Measurements from ENCODE around the gene MMS22L.

The MMS22L gene

GRCh38 chr6:97154015-97154414, 129.0 kb downstream of the MMS22L start:
- H3K4me3 ChIP-seq (replicated peaks; ENCODE audit: low read depth, low read length) = no peak overlapping the region
- TF ChIP-seq CTCF (IDR thresholded peaks at IDR 0.05; ENCODE audit: low read length, missing control alignments) = no peak
- DNase-seq (ENCODE audit: low read depth) = no peak

- no peak for TF ChIP-seq CTCF (IDR thresholded peaks at IDR 0.05; ENCODE audit: low read length, missing control alignments)
- no peak overlapping the region for H3K4me3 ChIP-seq (replicated peaks; ENCODE audit: low read depth, low read length)
- no peak for DNase-seq (ENCODE audit: low read depth)
These were observed 131.4 kb downstream of the MMS22L start for GRCh38 chr6:97151601-97152000.

DNA sequence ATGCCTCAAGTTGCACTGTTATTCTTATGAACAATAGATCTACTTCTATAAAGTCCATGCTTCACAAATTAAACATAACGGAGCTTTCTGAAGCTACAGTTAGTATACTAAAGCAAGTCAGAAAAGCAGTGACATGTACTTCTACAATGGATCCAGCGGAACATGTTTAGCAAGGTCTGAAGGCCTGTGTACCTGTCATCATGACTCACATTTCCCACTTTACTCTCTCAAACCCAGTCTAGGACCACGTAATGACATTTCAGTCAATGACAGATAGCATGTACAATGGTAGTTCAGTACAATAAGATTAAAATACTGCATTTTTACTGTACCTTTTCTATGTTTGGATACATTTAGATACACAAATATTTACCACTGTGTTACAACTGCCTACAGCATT, 132.1 kb downstream of the MMS22L start:
- TF ChIP-seq CTCF (IDR thresholded peaks at IDR 0.05; ENCODE audit: low read length, missing control alignments) = no peak
- DNase-seq (ENCODE audit: low read depth) = no peak
- H3K4me3 ChIP-seq (replicated peaks; ENCODE audit: low read depth, low read length) = no peak overlapping the region

DNA sequence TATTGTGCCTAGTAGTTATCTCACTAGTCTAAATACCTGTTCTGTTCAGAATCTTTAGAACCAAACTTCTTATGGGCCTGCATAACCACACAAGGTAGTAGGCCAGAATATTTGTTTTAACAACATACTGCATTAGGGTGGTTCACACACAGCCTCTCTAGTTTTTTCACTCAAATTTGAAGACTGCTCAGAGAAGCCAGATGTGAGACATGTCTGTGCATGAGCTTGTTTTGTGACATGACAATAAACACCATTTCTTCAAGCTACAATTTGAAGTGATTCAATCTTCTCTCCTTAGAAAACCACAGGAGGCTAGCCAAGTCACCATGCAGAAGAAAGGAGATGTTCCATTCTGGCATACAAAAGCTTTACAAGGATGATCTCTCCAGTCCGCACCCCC, 135.6 kb downstream of the MMS22L start:
- DNase-seq (ENCODE audit: low read depth) = no peak
- no peak for TF ChIP-seq CTCF (IDR thresholded peaks at IDR 0.05; ENCODE audit: low read length, missing control alignments)
- no peak overlapping the region for H3K4me3 ChIP-seq (replicated peaks; ENCODE audit: low read depth, low read length)

- TF ChIP-seq CTCF (IDR thresholded peaks at IDR 0.05; ENCODE audit: low read length, missing control alignments) = no peak
These were observed 137.3 kb downstream of the MMS22L start for GRCh38 chr6:97145691-97146090.

GRCh38 chr6:97141756-97142155, 141.3 kb downstream of the MMS22L start:
- no peak overlapping the region for H3K4me3 ChIP-seq (replicated peaks; ENCODE audit: low read depth, low read length)
- DNase-seq (ENCODE audit: low read depth) = no peak
- TF ChIP-seq CTCF (IDR thresholded peaks at IDR 0.05; ENCODE audit: low read length, missing control alignments) = no peak

More at GRCh38 chr6:97145691-97146090, 137.3 kb downstream of the MMS22L start:
- no peak overlapping the region for H3K4me3 ChIP-seq (replicated peaks; ENCODE audit: low read depth, low read length)
- DNase-seq (ENCODE audit: low read depth) = no peak

- DNase-seq (ENCODE audit: low read depth) = no peak
- no peak for TF ChIP-seq CTCF (IDR thresholded peaks at IDR 0.05; ENCODE audit: low read length, missing control alignments)
- H3K4me3 ChIP-seq (replicated peaks; ENCODE audit: low read depth, low read length) = no peak overlapping the region
These were observed 144.4 kb downstream of the MMS22L start for GRCh38 chr6:97138581-97138980.
